PC-3 (cell line): ENCODE results near the gene MAST4. TPM values are rescaled to one million over a fixed set of nuclear protein-coding genes. Genes with fewer than 3 reads are reported as not detected.

Experiments
- ATAC-seq: fragments of 200-7000 bp; cut with Tn5 transposase; 2 replicates; pipeline ENCODE4 v1.9.1; 2020; ENCODE audit warnings: mild to moderate bottlenecking, moderate library complexity
- BruUV-seq: library from RNA; stranded (reverse); fragments of 400-500 nt; replicated peaks from 2 replicates; lab custom pipeline; 2021; lab: Mats Ljungman, UMichigan
- CTCF ChIA-PET: fragments of 300-600 bp; sonication (Branson Sonifier 250); formaldehyde crosslinking; loops from one replicate; lab custom pipeline; 2022; ENCODE audit warnings: antibody characterized with exemption; lab: Charles Lee
- POLR2A ChIA-PET: fragments of 300-600 bp; sonication (Branson Sonifier 250); formaldehyde crosslinking; loops from one replicate; lab custom pipeline; 2022; ENCODE audit warnings: antibody characterized with exemption; ENCODE audit not compliant: unreplicated experiment; lab: Charles Lee
- DNase-seq: peaks from one replicate; pipeline ENCODE4 v3.0.0-alpha.2; 2015
- H2AFZ ChIP-seq: fragments of 300-600 bp; sonication (generic); 2 replicates; pipeline ENCODE4 v1.6.0; 2016; ENCODE audit warnings: antibody characterized with exemption, low read length
- H3F3A ChIP-seq: fragments of 300-600 bp; sonication (generic); one replicate; pipeline ENCODE4 v1.6.0; 2017; ENCODE audit warnings: antibody characterized with exemption, low read length, control low read depth, mild to moderate bottlenecking; ENCODE audit not compliant: unreplicated experiment
- H3K27ac ChIP-seq: fragments of 300-600 bp; sonication (generic); 2 replicates; pipeline ENCODE4 v1.5.1; 2016; ENCODE audit warnings: mild to moderate bottlenecking, low read length
- H3K27me3 ChIP-seq: fragments of 300-600 bp; sonication (generic); 2 replicates; pipeline ENCODE4 v1.6.1; 2016; ENCODE audit warnings: low read length, mixed read lengths
- H3K36me3 ChIP-seq: fragments of 300-600 bp; sonication (generic); 2 replicates; pipeline ENCODE4 v1.6.1; 2016; ENCODE audit warnings: low read depth, mixed run types, low read length, mixed read lengths
- H3K4me1 ChIP-seq: fragments of 300-600 bp; sonication (generic); 2 replicates; pipeline ENCODE4 v1.5.1; 2016; ENCODE audit warnings: low read length; ENCODE audit not compliant: insufficient read depth
- H3K4me2 ChIP-seq: fragments of 300-600 bp; sonication (generic); 2 replicates; pipeline ENCODE4 v1.6.0; 2016; ENCODE audit warnings: low read length
- H3K4me3 ChIP-seq: fragments of 300-600 bp; sonication (generic); 2 replicates; pipeline ENCODE4 v1.5.1; 2016; ENCODE audit warnings: mild to moderate bottlenecking, low read length, mixed read lengths
- H3K79me2 ChIP-seq: fragments of 300-600 bp; sonication (generic); 2 replicates; pipeline ENCODE4 v1.6.1; 2017; ENCODE audit warnings: low read length, mixed read lengths
- H3K9ac ChIP-seq: fragments of 300-600 bp; sonication (generic); 2 replicates; pipeline ENCODE4 v1.6.0; 2016; ENCODE audit warnings: mild to moderate bottlenecking, low read length
- H3K9me2 ChIP-seq: fragments of 300-600 bp; sonication (generic); replicated peaks from 2 replicates; pipeline ENCODE4 v1.6.1; 2016; ENCODE audit warnings: mixed run types, low read length, mixed read lengths
- H3K9me3 ChIP-seq: fragments of 300-600 bp; sonication (generic); 2 replicates; pipeline ENCODE4 v1.6.1; 2016; ENCODE audit warnings: low read length, mixed read lengths
- H4K20me1 ChIP-seq: fragments of 300-600 bp; sonication (generic); 2 replicates; pipeline ENCODE4 v1.6.1; 2016; ENCODE audit warnings: low read length, mixed read lengths
- CTCF ChIP-seq: fragments of 300-600 bp; sonication (generic); conservative IDR thresholded peaks from 2 replicates; pipeline ENCODE4 v1.5.1; 2017; ENCODE audit warnings: antibody characterized with exemption, low read depth, mild to moderate bottlenecking, low read length
- EZH2 ChIP-seq: fragments of 300-600 bp; sonication (generic); IDR thresholded peaks from one replicate; pipeline ENCODE4 v1.6.1; 2017; ENCODE audit warnings: antibody characterized with exemption, mild to moderate bottlenecking, low read length; ENCODE audit not compliant: unreplicated experiment
- EZH2phosphoT487 ChIP-seq: fragments of 300-600 bp; sonication (generic); IDR thresholded peaks from 2 replicates; pipeline ENCODE4 v1.6.1; 2018; ENCODE audit warnings: mild to moderate bottlenecking, antibody characterized with exemption, low read length, borderline replicate concordance
- intact Hi-C: fragments of 100-400 bp; cut with micrococcal nuclease; formaldehyde crosslinking; loops from 2 replicates; pipeline ENCODE4 v1.9.0; 2023
- total RNA-seq: library from RNA; depleted of rRNA; stranded (reverse); fragments of >200 nt; gene quantifications from 2 replicates; pipeline ENCODE4 v1.2.3, GENCODE V29; 2014

Gene MAST4
- total RNA-seq, 1 experiment from 2014 or later = 7.9 TPM

- CTCF ChIA-PET = no interaction called here
- Histone ChIP-seq H3K9me3 (no peaks in the 10 kb centered on the region), H3K4me2 (no peak overlapping the region), H3K4me3 (no peak overlapping the region), H2AFZ (no peak overlapping the region), H3K4me1 (no peaks in the 10 kb centered on the region), H3K36me3 (no peaks in the 10 kb centered on the region), H3K27me3 (no peaks in the 10 kb centered on the region), H3K9ac (no peak overlapping the region), H3K27ac (no peak overlapping the region), H4K20me1 (no peaks in the 10 kb centered on the region), H3K9me2 (no peaks in the 10 kb centered on the region), H3F3A (no peaks in the 10 kb centered on the region), H3K79me2 (no peaks in the 10 kb centered on the region)
- no peak for TF ChIP-seq EZH2
- no TSS peak for BruUV-seq
- POLR2A ChIA-PET = no interaction called here
- intact Hi-C loops = no loop called here
- DNase-seq (no peak), ATAC-seq (no peak)
Observed at GRCh38 chr5:66870708-66871107, 274.5 kb downstream of the MAST4 start.

GRCh38 chr5:66871651-66872050, 275.5 kb downstream of the MAST4 start:
- ChIA-PET POLR2A (no interaction called here), CTCF (no interaction called here)
- TF ChIP-seq EZH2 (no peak), CTCF (no peak), EZH2phosphoT487 (no peak)
- Histone ChIP-seq H3K4me1 (no peaks in the 10 kb centered on the region), H4K20me1 (no peaks in the 10 kb centered on the region), H3K36me3 (no peaks in the 10 kb centered on the region), H3K27me3 (no peaks in the 10 kb centered on the region), H3K79me2 (no peaks in the 10 kb centered on the region), H3K27ac (no peak overlapping the region), H2AFZ (no peak overlapping the region), H3K9me3 (no peaks in the 10 kb centered on the region), H3F3A (no peaks in the 10 kb centered on the region), H3K4me2 (no peak overlapping the region), H3K9ac (no peak overlapping the region), H3K9me2 (no peaks in the 10 kb centered on the region), H3K4me3 (no peak overlapping the region)
- DNase-seq (no peak), ATAC-seq (no peak)
- no TSS peak for BruUV-seq
- intact Hi-C loops = no loop called here

- H3K27ac ChIP-seq = no peak overlapping the region
- DNase-seq (no peak), ATAC-seq (no peak)
- H3K36me3 ChIP-seq = no peaks in the 10 kb centered on the region
- no peak overlapping the region for H3K4me3 ChIP-seq
- no peaks in the 10 kb centered on the region for H3K79me2 ChIP-seq
- H3K9ac ChIP-seq = no peak overlapping the region
- TF ChIP-seq CTCF (no peak), EZH2phosphoT487 (no peak), EZH2 (no peak)
- no peaks in the 10 kb centered on the region for H3F3A ChIP-seq
- no peaks in the 10 kb centered on the region for H3K9me2 ChIP-seq
- peaks cover 6% of the 10 kb centered on the region for H3K4me1 ChIP-seq
- no peaks in the 10 kb centered on the region for H3K27me3 ChIP-seq
- ChIA-PET CTCF (no interaction called here), POLR2A (no interaction called here)
- H3K4me2 ChIP-seq = no peak overlapping the region
- no peak overlapping the region for H2AFZ ChIP-seq
- BruUV-seq = no TSS peak
- no peaks in the 10 kb centered on the region for H4K20me1 ChIP-seq
- intact Hi-C loops = no loop called here
- H3K9me3 ChIP-seq = no peaks in the 10 kb centered on the region
Observed at GRCh38 chr5:66872736-66873331, 276.6 kb downstream of the MAST4 start.
